HG02798 (cell line): ENCODE results near the gene PANK3.
"Not testable (repeated sequence)": the region's sequence is repeated elsewhere in the genome, so short reads cannot be mapped to it uniquely, and the experiment has no call there.

ENCODE experiments used
- ATAC-seq: cut with Tn5 transposase; IDR thresholded peaks from one replicate; pipeline ENCODE4 v1.9.1; 2021; ENCODE audit warnings: mild to moderate bottlenecking; ENCODE audit not compliant: unreplicated experiment, poor library complexity

Gene PANK3

DNA sequence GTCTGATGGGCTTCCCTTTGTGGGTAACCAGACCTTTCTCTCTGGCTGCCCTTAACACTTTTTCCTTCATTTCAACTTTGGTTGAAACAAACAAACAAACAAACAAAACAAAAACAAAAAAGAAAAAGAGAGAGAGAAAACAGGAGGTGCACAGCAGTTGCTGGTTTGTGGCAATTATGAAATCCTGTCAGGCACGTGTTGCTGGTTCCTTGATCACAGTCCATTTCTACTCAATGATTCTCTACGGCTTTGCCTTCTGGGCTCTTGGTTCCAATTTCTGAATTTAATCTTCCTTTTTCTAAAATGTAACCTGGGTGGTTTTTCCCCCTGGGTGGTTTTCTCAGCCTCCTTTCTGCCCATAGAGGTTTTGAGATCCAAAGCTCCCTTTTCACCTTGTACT lies 17.8 kb upstream of the PANK3 start:
- ATAC-seq = no peak

DNA sequence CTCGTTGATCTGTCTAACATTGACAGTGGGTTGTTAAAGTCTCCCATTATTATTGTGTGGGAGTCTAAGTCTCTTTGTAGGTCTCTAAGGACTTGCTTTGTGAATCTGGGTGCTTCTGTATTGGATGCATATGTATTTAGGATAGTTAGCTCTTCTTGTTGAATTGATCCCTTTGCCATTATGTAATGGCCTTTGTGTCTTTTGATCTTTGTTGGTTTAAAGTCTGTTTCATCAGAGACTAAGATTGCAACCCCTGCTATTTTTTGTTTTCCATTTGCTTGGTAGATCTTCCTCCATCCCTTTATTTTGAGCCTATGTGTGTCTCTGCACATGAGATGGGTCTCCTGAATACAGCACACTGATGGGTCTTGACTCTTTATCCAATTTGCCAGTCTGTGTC lies 17.0 kb upstream of the PANK3 start:
- ATAC-seq = not testable (repeated sequence)

DNA sequence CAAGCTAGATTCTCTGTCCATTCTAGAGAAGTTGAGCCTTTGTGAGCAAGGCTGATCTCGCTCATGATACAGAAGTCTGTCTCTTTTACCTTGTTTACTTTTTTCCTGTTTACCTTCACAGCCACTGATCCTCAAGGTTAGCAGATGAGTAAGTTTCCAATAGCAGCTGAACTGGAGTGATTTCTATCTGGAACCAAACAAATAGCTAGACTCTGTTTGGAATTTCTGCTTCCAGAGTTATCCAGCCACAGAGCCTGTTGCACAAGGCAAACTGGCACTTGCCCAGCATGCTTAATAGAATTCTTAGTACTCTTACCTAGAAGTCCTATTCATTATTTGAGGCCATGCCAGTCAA lies 12.8 kb upstream of the PANK3 start:
- no peak for ATAC-seq

DNA sequence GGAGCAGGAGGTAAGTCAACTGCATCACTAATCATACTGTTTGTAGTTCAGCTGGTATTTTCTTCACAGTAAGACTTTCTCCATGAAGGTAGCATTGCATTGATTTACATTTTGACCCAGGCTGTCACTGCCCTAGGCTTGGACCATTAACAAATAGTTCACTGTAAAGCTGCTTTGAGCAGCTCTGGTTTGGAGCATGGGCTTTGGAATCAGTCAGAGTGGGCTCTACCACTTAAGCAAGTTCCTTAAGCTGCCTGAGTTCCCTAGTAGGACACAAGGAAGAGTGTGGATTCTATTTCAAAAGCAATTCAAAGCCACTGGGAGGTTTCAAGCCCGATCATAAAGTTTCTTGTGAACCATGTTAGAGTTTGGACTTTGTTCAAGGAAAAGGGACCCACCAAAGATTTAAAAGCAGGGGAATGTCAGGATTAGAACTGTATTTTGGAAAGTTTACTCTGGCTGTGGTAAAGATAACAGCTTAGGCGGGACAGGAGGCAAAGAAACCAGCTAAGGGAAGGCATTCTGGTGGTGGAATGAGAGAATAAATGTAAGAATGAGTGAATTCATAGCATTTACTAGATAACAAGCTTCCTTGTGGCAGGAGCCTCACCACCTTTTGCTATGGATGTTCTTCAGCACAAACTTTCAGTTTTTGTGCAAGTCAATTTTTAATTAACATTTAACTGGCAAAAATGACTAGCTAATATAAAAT lies 12.3 kb upstream of the PANK3 start:
- ATAC-seq = no peak

DNA sequence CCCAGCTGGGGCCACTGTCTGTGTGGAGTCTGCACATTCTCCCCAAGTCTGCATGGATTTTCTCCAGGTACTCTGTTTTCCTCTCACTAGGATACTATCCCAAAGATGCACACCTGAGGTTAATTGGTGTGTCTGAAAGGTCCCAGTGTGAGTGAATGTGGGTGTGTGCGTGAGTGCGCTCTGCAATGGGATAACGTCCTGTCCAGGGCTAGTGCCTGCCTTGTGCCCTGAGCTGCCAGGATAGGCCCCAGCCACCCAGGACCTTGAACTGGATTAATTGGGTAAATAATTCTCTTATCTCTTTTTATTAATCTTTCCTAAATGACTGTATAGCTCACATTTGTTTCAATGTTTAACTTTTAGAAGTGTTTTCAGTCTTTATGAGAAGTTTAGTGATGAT lies 11.5 kb upstream of the PANK3 start:
- ATAC-seq = no peak

DNA sequence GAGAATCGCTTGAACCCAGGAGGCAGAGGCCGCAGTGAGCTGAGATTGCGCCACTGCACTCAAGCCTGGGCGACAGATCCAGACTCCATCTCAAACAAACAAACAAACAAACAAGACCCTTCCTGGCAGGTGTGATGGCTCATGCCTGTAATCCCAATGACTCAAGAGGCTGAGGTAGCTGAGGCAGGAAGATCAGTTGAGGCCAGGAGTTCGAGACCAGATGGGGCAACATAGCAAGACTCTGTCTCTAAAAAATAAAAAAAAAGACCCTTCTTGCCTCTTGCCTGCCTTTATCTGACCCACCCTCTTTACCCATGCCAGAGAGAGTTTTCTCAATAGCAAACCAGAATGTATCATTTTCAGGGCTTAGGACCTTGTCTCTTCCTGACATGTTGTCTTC lies 8.8 kb upstream of the PANK3 start:
- no peak for ATAC-seq

DNA sequence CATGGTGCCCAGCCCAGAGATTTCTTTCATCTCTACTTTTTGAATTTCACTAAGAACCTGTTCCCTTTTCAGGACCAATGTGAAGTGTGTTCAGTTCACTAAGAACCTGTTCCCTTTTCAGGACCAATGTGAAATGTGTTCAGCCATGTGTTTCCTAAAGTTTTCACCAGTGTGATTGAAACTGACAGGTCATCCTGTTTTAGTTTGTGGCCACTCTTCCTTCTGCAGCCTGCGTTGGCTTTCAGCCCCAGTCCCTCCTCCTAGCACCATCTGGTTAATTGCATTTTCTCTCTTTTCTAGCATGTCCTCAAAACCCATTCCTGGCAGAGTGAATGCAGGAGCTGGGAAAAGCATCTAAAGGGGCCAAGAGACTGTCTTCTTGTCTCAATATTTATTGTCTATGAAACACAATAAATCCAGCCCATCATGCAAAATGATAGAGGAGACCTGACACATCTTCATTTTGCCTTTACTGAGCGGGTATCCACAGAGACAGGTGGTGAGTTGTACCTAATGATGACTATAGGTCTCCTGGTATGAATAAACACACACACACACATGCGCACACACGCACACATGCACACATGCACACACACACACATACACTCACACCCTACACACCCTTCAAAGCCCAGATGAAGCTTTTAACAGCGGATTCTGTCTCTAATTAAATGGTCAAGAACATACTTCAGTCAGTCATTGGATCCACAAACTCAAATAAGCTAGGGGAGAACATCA lies 6.1 kb upstream of the PANK3 start:
- no peak for ATAC-seq

DNA sequence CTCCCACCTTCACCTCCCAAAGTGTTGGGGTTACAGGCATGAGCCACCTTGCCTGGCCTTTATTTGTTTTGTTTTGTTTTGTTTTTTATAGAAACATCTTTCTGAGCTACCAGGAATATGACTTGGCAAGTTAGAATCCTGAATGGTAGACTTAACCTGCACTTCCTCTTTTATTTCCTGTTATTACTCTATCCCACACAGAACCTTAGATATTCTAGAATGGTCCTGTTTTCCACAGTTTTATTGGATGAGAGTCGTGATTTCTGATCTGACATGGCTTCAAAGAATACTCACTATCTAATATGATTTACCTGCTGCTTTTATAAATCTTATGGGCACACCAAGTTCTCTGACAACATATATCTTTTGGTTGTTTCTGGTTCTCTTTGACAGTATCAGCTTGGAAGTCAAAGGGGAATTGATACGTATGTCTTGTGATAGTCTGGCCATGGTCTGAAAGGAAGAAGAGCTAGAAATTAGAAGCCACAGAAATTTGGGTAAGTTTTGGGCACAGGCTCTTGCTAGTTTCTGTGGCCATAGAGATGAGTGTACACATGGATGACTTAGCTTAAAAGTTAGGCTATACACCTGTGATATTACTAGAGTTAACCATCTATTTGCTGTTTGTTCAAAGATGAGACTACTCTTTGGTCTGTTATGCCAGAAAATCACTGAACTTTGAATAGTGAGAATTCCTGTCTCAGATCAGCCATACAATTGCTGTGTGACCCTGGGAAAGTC lies 4.7 kb upstream of the PANK3 start:
- ATAC-seq = peak; percentile 15

DNA sequence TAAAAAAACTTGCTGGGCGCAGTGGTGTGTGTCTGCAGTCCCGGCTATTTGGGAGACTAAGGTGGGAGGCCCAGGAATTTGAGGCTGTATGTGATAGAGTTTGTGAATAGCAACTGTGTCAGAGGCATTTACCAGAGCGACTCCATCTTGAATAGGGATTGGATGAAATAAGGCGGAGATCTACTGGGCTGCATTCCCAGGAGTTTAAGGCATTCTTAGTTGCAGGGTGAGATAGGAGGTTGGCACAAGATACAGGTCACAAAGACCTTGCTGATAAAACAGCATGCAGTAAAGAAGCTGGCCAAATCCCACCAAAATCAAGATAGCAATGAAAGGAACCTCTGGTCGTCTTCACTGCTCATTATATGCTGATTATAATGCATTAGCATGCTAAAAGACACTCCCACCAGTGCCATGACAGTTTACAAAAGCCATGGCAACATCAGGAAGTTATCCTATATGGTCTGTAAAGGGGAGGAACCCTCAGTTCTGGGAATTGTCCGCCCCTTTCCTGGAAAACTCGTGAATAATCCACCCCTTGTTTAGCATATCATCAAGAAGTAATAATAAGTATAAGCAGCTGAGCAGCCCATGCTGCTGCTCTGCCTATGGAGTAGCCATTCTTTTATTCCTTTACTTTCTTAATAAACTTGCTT lies 1.8 kb upstream of the PANK3 start:
- not testable (repeated sequence) for ATAC-seq

DNA sequence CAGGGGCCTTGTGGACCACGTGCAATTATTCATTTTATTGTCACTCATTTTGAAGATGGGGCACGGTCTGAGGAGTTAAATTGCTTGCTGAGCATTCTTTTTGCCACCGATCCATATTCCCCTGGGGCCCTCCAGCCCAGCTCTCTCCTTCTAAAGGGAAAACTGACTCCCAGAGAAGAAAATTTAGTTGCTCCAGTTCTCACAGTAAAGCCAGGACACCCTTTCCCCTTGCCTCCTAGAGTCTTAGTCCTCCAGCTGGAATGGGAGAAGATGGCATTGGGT lies 1.0 kb upstream of the PANK3 start:
- no peak for ATAC-seq

DNA sequence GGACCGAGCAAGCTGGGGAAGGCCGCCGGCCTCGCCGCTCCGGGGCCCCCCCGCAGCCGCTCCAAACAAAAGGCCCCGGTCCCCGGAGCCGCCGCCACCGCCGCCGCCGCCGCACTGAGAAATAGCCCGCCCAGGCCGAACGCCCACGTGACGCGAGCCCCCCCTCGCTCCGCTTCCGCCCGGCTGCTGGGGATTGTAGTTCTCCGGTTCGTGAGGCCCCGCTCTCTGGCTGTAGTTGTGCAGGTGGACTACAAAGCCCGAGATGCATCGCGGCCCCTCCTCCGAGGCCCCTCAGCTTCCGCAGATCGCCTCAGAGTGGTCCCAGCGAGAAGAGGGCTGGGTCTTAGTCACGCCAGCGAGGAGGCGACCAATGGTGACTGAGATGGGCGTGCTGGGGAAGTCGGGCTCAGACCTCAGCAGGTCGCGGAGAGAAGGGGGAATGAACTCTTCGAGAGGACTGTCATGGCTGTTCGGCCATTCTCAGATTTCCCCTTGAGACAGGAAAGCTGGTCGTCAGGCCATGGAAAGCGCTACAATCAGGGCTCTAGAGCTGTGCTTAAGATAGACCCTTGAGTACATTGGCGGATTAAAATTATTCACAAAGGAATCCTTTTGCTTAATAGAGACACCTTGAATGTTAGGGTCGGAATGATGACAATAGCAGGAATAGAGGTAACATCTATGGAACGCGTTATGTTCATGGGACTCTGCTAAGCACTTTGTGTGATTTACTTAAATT lies 489 bp upstream of the PANK3 start:
- peak; percentile 95 for ATAC-seq

DNA sequence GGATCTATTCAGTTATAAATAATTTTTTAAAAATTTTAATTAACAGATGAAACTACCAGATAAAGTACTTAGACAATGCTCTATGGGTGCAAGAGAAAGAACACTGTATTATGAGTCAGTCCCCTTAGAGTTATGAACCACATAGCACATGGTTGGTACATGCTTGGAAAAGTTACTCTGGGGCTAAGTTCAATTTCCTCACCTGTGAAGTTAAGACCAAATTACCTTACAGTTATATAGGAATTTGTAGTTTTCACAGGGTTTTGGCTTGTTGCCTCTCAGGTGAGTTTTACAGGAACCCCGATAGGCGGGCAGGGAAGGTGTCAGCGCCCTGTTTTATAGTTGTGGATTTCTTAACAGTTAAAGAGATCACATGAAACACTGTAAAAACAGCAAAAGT lies 1.2 kb downstream of the PANK3 start:
- ATAC-seq = no peak

DNA sequence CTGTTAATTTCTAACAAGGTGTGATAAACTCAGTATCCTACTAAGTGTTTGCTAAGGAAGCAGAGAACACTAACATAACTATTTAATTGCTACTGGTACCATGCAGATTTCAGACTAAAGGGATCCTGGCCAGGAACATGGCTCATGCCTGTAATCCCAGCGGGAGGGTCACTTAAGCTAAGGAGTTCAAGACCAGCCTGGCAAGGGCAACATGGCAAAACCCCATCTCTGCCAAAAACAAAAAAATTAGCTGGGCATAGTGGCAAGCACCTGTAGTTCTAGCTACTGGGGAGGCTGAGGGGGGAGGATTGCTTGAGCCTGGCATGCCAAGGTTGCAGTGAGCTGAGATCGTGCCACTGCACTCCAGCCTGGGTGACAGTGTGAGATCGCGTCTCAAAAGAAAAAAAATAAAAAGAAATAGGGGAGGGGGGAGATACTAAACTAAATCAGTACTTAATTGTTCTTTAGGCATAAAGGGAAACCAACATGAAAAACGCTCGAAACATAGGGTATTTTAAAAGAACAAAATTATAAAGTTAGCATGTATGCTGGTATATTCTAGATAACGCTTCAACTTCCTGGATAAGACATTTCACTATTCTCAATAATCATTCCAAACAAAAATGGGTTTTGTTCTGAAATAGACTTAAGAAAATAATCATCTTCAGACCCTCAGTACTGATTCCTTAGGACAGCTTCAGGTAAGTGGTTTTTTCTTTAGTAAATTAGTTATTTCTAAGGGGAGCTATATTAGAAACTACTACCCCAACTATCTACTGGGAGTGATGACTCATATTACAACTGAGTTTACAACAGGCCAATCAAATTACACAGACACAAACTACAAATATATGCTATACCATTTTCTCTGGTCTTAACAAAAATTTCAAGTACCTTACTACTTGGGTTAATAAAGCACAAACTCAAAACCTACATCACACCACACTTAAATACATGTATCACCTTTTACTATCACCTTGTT lies 3.5 kb downstream of the PANK3 start:
- no peak for ATAC-seq

DNA sequence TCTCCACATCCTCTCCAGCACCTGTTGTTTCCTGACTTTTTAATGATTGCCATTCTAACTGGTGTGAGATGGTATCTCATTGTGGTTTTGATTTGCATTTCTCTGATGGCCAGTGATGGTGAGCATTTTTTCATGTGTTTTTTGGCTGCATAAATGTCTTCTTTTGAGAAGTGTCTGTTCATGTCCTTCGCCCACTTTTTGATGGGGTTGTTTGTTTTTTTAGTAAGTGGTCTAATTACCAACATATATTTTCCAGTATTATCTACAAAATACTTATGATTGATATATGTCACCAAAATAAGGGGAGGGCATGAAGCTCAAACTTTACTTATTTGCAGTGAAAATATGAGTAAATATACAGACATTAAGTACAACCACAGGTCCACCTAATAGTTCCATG lies 5.0 kb downstream of the PANK3 start:
- ATAC-seq = not testable (repeated sequence)

DNA sequence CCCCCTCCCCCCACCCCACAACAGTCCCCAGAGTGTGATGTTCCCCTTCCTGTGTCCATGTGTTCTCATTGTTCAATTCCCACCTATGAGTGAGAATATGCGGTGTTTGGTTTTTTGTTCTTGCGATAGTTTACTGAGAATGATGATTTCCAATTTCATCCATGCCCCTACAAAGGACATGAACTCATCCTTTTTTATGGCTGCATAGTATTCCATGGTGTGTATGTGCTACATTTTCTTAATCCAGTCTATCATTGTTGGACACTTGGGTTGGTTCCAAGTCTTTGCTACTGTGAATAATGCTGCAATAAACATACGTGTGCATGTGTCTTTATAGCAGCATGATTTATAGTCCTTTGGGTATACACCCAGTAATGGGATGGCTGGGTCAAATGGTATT lies 5.5 kb downstream of the PANK3 start:
- ATAC-seq = not testable (repeated sequence)

DNA sequence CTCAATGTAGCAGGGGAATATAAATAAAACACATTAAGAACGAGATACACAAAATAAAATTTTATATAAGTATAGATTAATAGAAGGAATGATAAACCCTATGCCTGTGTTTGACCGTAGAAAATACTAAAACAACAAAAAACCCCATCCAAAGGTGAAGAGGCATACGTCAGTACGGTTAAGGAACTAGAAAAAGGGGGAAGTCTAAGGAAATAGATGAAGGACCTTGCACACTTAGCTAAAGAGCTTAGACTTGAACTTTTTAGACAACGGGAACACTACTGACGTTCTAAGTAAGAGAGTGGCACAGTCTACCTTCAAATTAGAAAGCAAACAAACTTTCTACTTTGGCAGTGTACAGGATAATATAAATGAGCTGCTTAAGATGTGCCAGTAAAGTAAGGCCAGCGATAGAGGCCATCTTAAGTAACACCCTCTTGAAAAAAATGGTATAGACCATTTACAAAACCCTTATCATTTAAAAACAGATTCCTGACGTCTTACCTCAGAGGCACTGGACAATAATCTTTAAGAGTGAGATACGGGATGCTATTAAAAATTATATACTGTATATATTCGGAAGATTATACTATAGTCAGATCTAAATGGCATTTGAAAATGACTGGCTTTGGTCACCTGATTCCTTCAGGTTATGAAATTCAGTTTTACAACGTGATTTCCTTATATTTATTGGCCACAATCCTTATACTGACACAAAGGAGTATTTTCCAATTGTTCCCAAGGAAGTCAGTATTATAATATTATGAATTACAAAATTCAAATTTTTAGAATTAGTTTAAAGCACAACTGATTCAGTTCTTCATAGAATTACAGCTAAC lies 8.5 kb downstream of the PANK3 start:
- ATAC-seq = no peak

DNA sequence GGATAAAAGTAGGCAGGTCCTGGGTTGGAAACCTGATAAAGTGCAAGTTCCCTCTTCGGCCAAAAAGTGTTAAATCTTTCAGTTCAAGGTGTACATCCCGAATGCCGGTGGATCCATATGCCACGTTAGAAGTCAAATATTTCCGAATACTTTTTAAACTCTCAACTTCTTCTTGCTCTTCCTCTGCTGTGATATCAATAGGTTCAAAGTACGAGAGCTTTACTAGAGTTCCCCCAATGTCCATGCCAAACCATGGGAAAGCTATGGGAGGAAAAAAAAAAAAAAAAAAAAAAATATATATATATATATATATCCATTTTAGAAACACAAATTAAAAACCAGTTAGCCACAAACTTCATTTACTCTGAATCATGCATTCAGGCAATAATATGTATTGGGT lies 10.4 kb downstream of the PANK3 start:
- no peak for ATAC-seq

DNA sequence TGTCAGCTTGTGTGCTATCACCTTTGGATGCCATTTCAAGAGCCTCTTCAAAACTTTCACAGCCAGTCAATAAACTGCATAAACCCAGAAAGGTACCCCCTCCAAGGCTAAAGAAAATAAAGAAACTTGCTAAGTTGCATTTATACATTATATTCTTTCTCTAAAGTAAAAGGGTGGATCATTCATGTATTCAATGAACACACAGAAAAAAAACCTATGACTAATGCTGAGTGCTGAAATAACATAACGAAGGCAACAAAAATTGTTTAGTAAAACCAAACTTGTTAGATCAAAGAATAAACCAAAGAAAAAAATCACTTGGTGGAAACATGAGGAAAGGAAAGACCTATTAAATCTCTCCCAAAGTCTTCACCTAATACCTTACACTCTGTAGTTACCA lies 15.2 kb downstream of the PANK3 start:
- no peak for ATAC-seq

DNA sequence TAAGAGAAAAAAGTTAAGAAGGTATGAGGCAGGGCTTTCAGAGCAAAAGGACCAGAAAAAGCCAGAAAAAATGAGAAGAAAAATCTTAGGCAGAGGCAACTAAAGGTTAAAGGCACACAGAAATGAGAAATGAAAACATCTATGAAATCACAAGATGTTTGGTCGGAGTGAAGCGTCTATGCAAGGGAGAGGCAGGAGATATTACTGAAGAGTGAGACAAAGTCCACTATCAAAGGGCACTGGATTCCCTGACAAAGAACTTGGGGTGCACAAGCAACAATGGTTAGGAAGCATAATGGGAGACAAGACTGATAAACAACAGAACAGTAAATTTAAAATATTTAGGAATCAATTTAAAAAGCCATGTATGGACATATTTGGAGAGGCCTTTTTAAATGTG lies 16.9 kb downstream of the PANK3 start:
- no peak for ATAC-seq
